Endothelial cell of umbilical vein (primary cell): Measurements from ENCODE around the gene NCOA6. TPM values are rescaled to one million over a fixed set of nuclear protein-coding genes. Genes with fewer than 3 reads are reported as not detected.

Experiments used
- BruUV-seq: library from RNA; stranded (reverse); fragments of 400-500 nt; replicated peaks from 2 replicates; lab custom pipeline; 2021; lab: Mats Ljungman, UMichigan
- CTCF ChIA-PET: fragments of 300-600, 350-600 bp; sonication (Branson Sonifier 250); formaldehyde crosslinking; loops from one replicate; lab custom pipeline; 2021; ENCODE audit warnings: antibody characterized with exemption, inconsistent platforms; lab: Charles Lee
- POLR2A ChIA-PET: fragments of 300-600, 350-600 bp; sonication (Branson Sonifier 250); formaldehyde crosslinking; loops from one replicate; lab custom pipeline; 2021; ENCODE audit warnings: antibody characterized with exemption, inconsistent platforms; lab: Charles Lee
- DNase-seq: peaks from one replicate; pipeline ENCODE4 v3.0.0-alpha.2; 2011; ENCODE audit warnings: low read depth, low spot score
- FAIRE-seq: peaks from 2 replicates; lab custom pipeline; 2011; peaks lifted over from hg19 to GRCh38; lab: Jason Lieb, UNC
- H2AFZ ChIP-seq: 2 replicates; pipeline ENCODE4 v1.6.0; 2012; ENCODE audit warnings: low read depth, low read length, control low read depth, inconsistent platforms
- H3K27ac ChIP-seq: 2 replicates; pipeline ENCODE4 v1.5.1; 2011; ENCODE audit warnings: low read depth, mild to moderate bottlenecking, control low read depth, low read length, moderate library complexity; ENCODE audit not compliant: insufficient read depth
- H3K27me3 ChIP-seq, 2 experiments: 2 replicates each; pipeline versions ENCODE4 v1.6.0 to v1.6.1; 2011; ENCODE audit warnings: low read length in 2 of 2, mixed read lengths in 1 of 2; ENCODE audit not compliant: control insufficient read depth in 2 of 2, insufficient read depth in 2 of 2
- H3K36me3 ChIP-seq, 2 experiments: 2 replicates in 1 of 2; 3 replicates in 1 of 2; pipeline ENCODE4 v1.5.1; 2011; ENCODE audit warnings: low read length in 2 of 2, mild to moderate bottlenecking in 1 of 2, moderate library complexity in 1 of 2; ENCODE audit not compliant: control insufficient read depth in 2 of 2, insufficient read depth in 2 of 2; ENCODE audit errors: extremely low read depth in 1 of 2
- H3K4me1 ChIP-seq: 3 replicates; pipeline ENCODE4 v1.5.1; 2011; ENCODE audit warnings: mild to moderate bottlenecking, low read length; ENCODE audit not compliant: control insufficient read depth, insufficient read depth; ENCODE audit errors: extremely low read depth
- H3K4me2 ChIP-seq: 2 replicates; pipeline ENCODE4 v1.6.1; 2011; ENCODE audit warnings: low read length, control low read depth, mixed read lengths; ENCODE audit not compliant: insufficient read depth
- H3K4me3 ChIP-seq, 3 experiments: fragments of 200-600 bp in 1 of 3; sonication (generic), shearing (Covaris generic) in 1 of 3; replicated peaks in 1 of 3; 2 replicates each; pipeline ENCODE4 v1.5.1; 2011 to 2016; ENCODE audit warnings: control low read depth in 3 of 3, low read length in 3 of 3, mild to moderate bottlenecking in 2 of 3, inconsistent platforms in 1 of 3, low read depth in 1 of 3, moderate library complexity in 1 of 3; ENCODE audit not compliant: insufficient read depth in 1 of 3
- H3K79me2 ChIP-seq: 2 replicates; pipeline ENCODE4 v1.6.0; 2012; ENCODE audit warnings: low read length, inconsistent platforms; ENCODE audit not compliant: control insufficient read depth, insufficient read depth
- H3K9ac ChIP-seq: replicated peaks from 2 replicates; pipeline ENCODE3; 2011; ENCODE audit warnings: low read length, control low read depth; ENCODE audit not compliant: insufficient read depth; ENCODE audit errors: extremely low read depth
- H3K9me1 ChIP-seq: replicated peaks from 3 replicates; pipeline ENCODE4 v1.6.0; 2011; ENCODE audit warnings: mild to moderate bottlenecking, low read length; ENCODE audit not compliant: control insufficient read depth, insufficient read depth; ENCODE audit errors: extremely low read depth
- H3K9me3 ChIP-seq: replicated peaks from 2 replicates; pipeline ENCODE4 v1.5.1; 2012; ENCODE audit warnings: low read length, inconsistent platforms; ENCODE audit not compliant: control insufficient read depth, insufficient read depth
- H4K20me1 ChIP-seq: replicated peaks from 2 replicates; pipeline ENCODE3; 2011; ENCODE audit warnings: mild to moderate bottlenecking, low read length; ENCODE audit not compliant: control insufficient read depth, insufficient read depth; ENCODE audit errors: extremely low read depth
- EZH2 ChIP-seq: IDR thresholded peaks from 2 replicates; pipeline ENCODE4 v1.6.1; 2012; ENCODE audit warnings: borderline replicate concordance, low read depth, mild to moderate bottlenecking, moderate library complexity, low read length, inconsistent platforms; ENCODE audit not compliant: severe bottlenecking
- FOS ChIP-seq: IDR thresholded peaks from 2 replicates; pipeline ENCODE4 v1.6.1; 2011; ENCODE audit warnings: mild to moderate bottlenecking, low read length, moderate library complexity, borderline replicate concordance; ENCODE audit not compliant: insufficient read depth
- GATA2 ChIP-seq: IDR thresholded peaks from 2 replicates; pipeline ENCODE4 v1.7.0; 2011; ENCODE audit warnings: low read depth, mild to moderate bottlenecking, moderate library complexity, mixed read lengths, low read length; ENCODE audit not compliant: insufficient read length, insufficient read depth
- JUN ChIP-seq: IDR thresholded peaks from 2 replicates; pipeline ENCODE4 v1.6.1; 2011; ENCODE audit warnings: borderline replicate concordance, low read depth; ENCODE audit not compliant: insufficient read length, insufficient read depth
- MYC ChIP-seq: IDR thresholded peaks from one replicate; pipeline ENCODE4 v1.6.1; 2011; ENCODE audit warnings: mild to moderate bottlenecking, low read depth, low read length
- POLR2A ChIP-seq: IDR thresholded peaks from 2 replicates; pipeline ENCODE4 v1.6.1; 2012; ENCODE audit warnings: low read depth, mild to moderate bottlenecking, control low read depth, low read length
- POLR2AphosphoS5 ChIP-seq: IDR thresholded peaks from 2 replicates; pipeline ENCODE4 v1.6.1; 2012; ENCODE audit warnings: low read depth, mild to moderate bottlenecking, control low read depth, low read length, moderate library complexity; ENCODE audit not compliant: insufficient read depth
- dilution Hi-C: fragments of 300-500 bp; cut with MboI; formaldehyde crosslinking; loops from one replicate; pipeline ENCODE4 v1.15.0; 2019; ENCODE audit warnings: low sequenced_read_pairs; ENCODE audit not compliant: extremely low pct_ligation_motif_present
- intact Hi-C: fragments of 100-400 bp; cut with micrococcal nuclease; formaldehyde crosslinking; loops from one replicate; pipeline ENCODE4 v1.10.0; 2022
- polyA plus RNA-seq, 4 experiments: library from polyadenylated mRNA; depleted of rRNA in 3 of 4; stranded (reverse) in 3 of 4; unstranded in 1 of 4; fragments of >200 nt; gene quantifications; 2 replicates each; pipeline versions ENCODE4 v1.2.1 to v1.2.3, GENCODE V29; 2011 to 2012; ENCODE audit warnings: missing spikeins in 1 of 4
- total RNA-seq: library from RNA; stranded (reverse); gene quantifications from 2 replicates; pipeline ENCODE4 v1.2.3, GENCODE V29; 2021
- TF ChIP-seq, protein P1 (sequence below), 2 donors: IDR thresholded peaks; 1 replicate in 1 of 2; 2 replicates in 1 of 2; pipeline ENCODE4 v1.5.1; 2011; ENCODE audit warnings: low read length in 2 of 2, mild to moderate bottlenecking in 2 of 2, moderate library complexity in 2 of 2, control low read depth in 1 of 2, inconsistent platforms in 1 of 2, low read depth in 1 of 2; ENCODE audit not compliant: insufficient read depth in 1 of 2; ENCODE audit errors: extremely low read depth in 1 of 2
- TF ChIP-seq, protein P2 (sequence below): IDR thresholded peaks from 2 replicates; pipeline ENCODE4 v1.6.1; 2011; ENCODE audit not compliant: insufficient read depth, insufficient read length

The NCOA6 gene
- total and polyA plus RNA-seq, 2 donors (not counting 3 experiments of a cell fraction or from before 2014, with no cell fraction given) = 16.9 to 26.7 TPM

DNA sequence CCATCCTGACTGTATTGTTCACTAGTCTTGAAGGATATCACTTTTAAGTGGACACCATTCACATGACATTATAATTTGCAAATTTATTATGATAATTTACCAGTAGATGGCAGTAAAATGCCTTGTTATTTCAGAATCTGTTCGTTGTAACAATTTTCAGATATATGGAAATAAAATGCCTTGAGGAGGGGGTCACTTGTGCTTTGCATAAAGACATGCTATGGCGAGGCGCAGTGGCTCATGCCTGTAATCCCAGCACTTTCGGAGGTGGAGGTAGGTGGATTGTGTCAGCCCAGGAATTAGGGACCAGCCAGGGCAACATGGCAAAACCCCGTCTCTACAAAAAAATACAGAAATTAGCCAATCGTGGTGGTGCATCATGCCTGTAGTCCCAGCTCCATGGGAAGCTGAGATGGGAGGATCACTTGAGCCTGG lies 9.0 kb upstream of the NCOA6 start:
- FAIRE-seq (peak; percentile 75), DNase-seq (peak; percentile 50)
- Histone ChIP-seq H3K27ac (no peak overlapping the region), H3K79me2 (no peaks in the 10 kb centered on the region), H3K9me1 (no peaks in the 10 kb centered on the region), H4K20me1 (no peaks in the 10 kb centered on the region), H3K9ac (no peak overlapping the region), H3K4me2 (no peak overlapping the region), H3K27me3 (peaks cover 16 to 25% of the 10 kb centered on the region in 2 experiments), H3K9me3 (no peaks in the 10 kb centered on the region), H3K4me1 (peaks cover 2% of the 10 kb centered on the region), H3K36me3 (no peaks in the 10 kb centered on the region), H2AFZ (no peak overlapping the region), H3K4me3 (no peak overlapping the region)
- ChIA-PET POLR2A (no interaction called here), CTCF (interaction anchor here (0.9 to 2.1 kb wide), 7 partner anchors 30 to 468 kb away, joined by 3 to 8 read pairs (median 4); partner anchors contain the start of genes GSS and MYH7B)
- dilution Hi-C loops = loop anchor here (25.0 kb wide), 1 partner anchor 428 kb away; no protein-coding TSS in a partner anchor
- intact Hi-C loops = loop anchor here (1.0 to 5.0 kb wide), 4 partner anchors 123 to 435 kb away; partner anchors contain the start of genes GSS, MYH7B and TRPC4AP
- BruUV-seq = no TSS peak
- TF ChIP-seq JUN = no peak
- TF ChIP-seq, protein P1, sequence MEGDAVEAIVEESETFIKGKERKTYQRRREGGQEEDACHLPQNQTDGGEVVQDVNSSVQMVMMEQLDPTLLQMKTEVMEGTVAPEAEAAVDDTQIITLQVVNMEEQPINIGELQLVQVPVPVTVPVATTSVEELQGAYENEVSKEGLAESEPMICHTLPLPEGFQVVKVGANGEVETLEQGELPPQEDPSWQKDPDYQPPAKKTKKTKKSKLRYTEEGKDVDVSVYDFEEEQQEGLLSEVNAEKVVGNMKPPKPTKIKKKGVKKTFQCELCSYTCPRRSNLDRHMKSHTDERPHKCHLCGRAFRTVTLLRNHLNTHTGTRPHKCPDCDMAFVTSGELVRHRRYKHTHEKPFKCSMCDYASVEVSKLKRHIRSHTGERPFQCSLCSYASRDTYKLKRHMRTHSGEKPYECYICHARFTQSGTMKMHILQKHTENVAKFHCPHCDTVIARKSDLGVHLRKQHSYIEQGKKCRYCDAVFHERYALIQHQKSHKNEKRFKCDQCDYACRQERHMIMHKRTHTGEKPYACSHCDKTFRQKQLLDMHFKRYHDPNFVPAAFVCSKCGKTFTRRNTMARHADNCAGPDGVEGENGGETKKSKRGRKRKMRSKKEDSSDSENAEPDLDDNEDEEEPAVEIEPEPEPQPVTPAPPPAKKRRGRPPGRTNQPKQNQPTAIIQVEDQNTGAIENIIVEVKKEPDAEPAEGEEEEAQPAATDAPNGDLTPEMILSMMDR (IDR thresholded peaks at IDR 0.05; ENCODE audit: extremely low read depth in 1 of 2, insufficient read depth in 1 of 2, low read depth in 1 of 2, low read length in 2 of 2) = peak in 1 of 2 donors; percentile 18
- no peak for TF ChIP-seq MYC

DNA sequence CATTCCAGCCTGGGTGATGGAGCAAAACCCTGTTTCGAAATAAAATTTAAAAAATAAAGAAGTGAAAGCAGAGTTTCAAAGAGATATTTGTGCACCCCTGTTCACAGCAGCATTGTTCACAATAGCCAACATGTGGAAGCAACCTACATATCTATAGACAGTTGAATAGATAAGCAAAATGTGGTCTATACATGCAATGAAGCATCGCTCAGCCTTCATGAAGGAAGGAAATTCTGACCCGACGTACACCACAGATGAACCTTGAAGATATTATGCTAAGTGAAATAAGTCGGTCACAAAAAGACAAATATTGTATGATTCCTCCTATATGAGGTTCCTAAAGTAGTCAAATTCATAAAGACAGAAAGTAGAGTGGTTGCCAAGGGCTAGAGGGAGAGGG lies 6.5 kb upstream of the NCOA6 start:
- Histone ChIP-seq H3K27me3 (peaks cover 16 to 27% of the 10 kb centered on the region in 2 experiments), H3K27ac (no peak overlapping the region), H3K9ac (no peak overlapping the region), H3K4me2 (no peak overlapping the region), H3K9me1 (no peaks in the 10 kb centered on the region), H3K9me3 (no peaks in the 10 kb centered on the region), H4K20me1 (no peaks in the 10 kb centered on the region), H3K4me3 (no peak overlapping the region), H2AFZ (no peak overlapping the region), H3K36me3 (no peaks in the 10 kb centered on the region), H3K4me1 (peaks cover 2% of the 10 kb centered on the region), H3K79me2 (no peaks in the 10 kb centered on the region)
- dilution Hi-C loops (loop anchor here (25.0 kb wide), 1 partner anchor 430 kb away; no protein-coding TSS in a partner anchor), intact Hi-C loops (loop anchor here (5.0 kb wide), 2 partner anchors 125 to 260 kb away; partner anchors contain the start of genes GSS, MYH7B and TRPC4AP)
- TF ChIP-seq, protein P2, sequence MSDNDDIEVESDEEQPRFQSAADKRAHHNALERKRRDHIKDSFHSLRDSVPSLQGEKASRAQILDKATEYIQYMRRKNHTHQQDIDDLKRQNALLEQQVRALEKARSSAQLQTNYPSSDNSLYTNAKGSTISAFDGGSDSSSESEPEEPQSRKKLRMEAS = no peak
- TF ChIP-seq POLR2A = no peak
- no peak for TF ChIP-seq FOS
- TF ChIP-seq POLR2AphosphoS5 = no peak
- TF ChIP-seq MYC = no peak
- no peak for TF ChIP-seq GATA2
- TF ChIP-seq EZH2 = no peak
- no peak for TF ChIP-seq JUN
- TF ChIP-seq, protein P1 (IDR thresholded peaks at IDR 0.05; ENCODE audit: extremely low read depth in 1 of 2, insufficient read depth in 1 of 2, low read depth in 1 of 2, low read length in 2 of 2) = no peak
- no peak for DNase-seq
- ChIA-PET POLR2A (no interaction called here), CTCF (interaction anchor here (0.6 to 1.0 kb wide), 3 partner anchors 20 to 303 kb away, joined by 3 to 7 read pairs (median 3); no protein-coding TSS in a partner anchor)
- no peak for FAIRE-seq
- BruUV-seq = no TSS peak
